Neural crest cell (in vitro differentiated cells): ENCODE results near the gene ECSIT. TPM values are rescaled to one million over a fixed set of nuclear protein-coding genes. Genes with fewer than 3 reads are reported as not detected.
A peak's percentile ranks its signal among the peaks of the same experiment; 100 is the strongest.

Source experiments
- DNase-seq: peaks from one replicate; pipeline ENCODE4 v3.0.0; 2021; ENCODE audit warnings: low read depth, mixed read lengths, low spot score
- H3K27ac Mint-ChIP-seq: one replicate; pipeline ENCODE4 v1.8.0; 2021; ENCODE audit warnings: mild to moderate bottlenecking, mixed read lengths; ENCODE audit not compliant: unreplicated experiment
- H3K27me3 Mint-ChIP-seq: 2 replicates; pipeline ENCODE4 v1.8.0; 2021; ENCODE audit warnings: low read depth, mild to moderate bottlenecking, mixed read lengths
- H3K36me3 Mint-ChIP-seq: 2 replicates; pipeline ENCODE4 v1.8.0; 2021; ENCODE audit warnings: low read depth, mild to moderate bottlenecking, mixed read lengths
- H3K4me1 Mint-ChIP-seq: 2 replicates; pipeline ENCODE4 v1.8.0; 2021; ENCODE audit warnings: mixed read lengths
- H3K4me3 Mint-ChIP-seq: one replicate; pipeline ENCODE4 v1.8.0; 2021; ENCODE audit warnings: mild to moderate bottlenecking, mixed read lengths
- H3K9me3 Mint-ChIP-seq: 2 replicates; pipeline ENCODE4 v1.8.0; 2021; ENCODE audit warnings: mixed read lengths
- CTCF ChIP-seq: fragments of 200-600 bp; sonication (generic); conservative IDR thresholded peaks from 2 replicates; pipeline ENCODE4 v1.5.0; 2021; ENCODE audit warnings: antibody characterized with exemption, mild to moderate bottlenecking
- total RNA-seq: library from RNA; stranded (reverse); gene quantifications from 2 replicates; pipeline ENCODE4 v1.2.1, GENCODE V29; 2021

The ECSIT gene
- total RNA-seq, 1 donor from 2014 or later = 49.4 TPM

GRCh38 chr19:11540645-11541044 lies 11.7 kb upstream of the ECSIT start:
- TF ChIP-seq CTCF = no peak
- Mint-ChIP-seq H3K9me3 (no peaks in the 10 kb centered on the region), H3K36me3 (no peaks in the 10 kb centered on the region), H3K27ac (no peak overlapping the region), H3K27me3 (peaks cover 14% of the 10 kb centered on the region), H3K4me1 (peaks cover 18% of the 10 kb centered on the region), H3K4me3 (no peak overlapping the region)
- DNase-seq = no peak

GRCh38 chr19:11539495-11540365 lies 10.8 kb upstream of the ECSIT start:
- Mint-ChIP-seq H3K4me3 (no peak overlapping the region), H3K27ac (peak overlapping the region; percentile 35), H3K36me3 (no peaks in the 10 kb centered on the region), H3K9me3 (no peaks in the 10 kb centered on the region), H3K27me3 (peaks cover 12% of the 10 kb centered on the region), H3K4me1 (peaks cover 22% of the 10 kb centered on the region)
- no peak for TF ChIP-seq CTCF
- no peak for DNase-seq

GRCh38 chr19:11538232-11539036 lies 9.5 kb upstream of the ECSIT start, which contains the start of gene CNN1:
CNN1 (plus strand) TSS chr19:11538851; CDS start chr19:11538928, 77 bp downstream.
- Mint-ChIP-seq H3K27ac (peak within 1 kb of the TSS; percentile 78), H3K4me1 (peaks cover 22% of the 10 kb centered on the region), H3K36me3 (no peaks in the 10 kb centered on the region), H3K9me3 (no peaks in the 10 kb centered on the region), H3K4me3 (peak within 1 kb of the TSS; percentile 31), H3K27me3 (peaks cover 10% of the 10 kb centered on the region)
- DNase-seq = peak; percentile 36
- TF ChIP-seq CTCF = no peak

GRCh38 chr19:11535792-11536595 lies 7.1 kb upstream of the ECSIT start:
- Mint-ChIP-seq H3K27me3 (peaks cover 10% of the 10 kb centered on the region), H3K9me3 (no peaks in the 10 kb centered on the region)

More at GRCh38 chr19:11535792-11536595, 7.1 kb upstream of the ECSIT start:
- peak overlapping the region; percentile 87 for H3K27ac Mint-ChIP-seq
- H3K4me3 Mint-ChIP-seq = peak overlapping the region; percentile 76
- DNase-seq = peak; percentile 92
- peaks cover 22% of the 10 kb centered on the region for H3K4me1 Mint-ChIP-seq
- TF ChIP-seq CTCF = peak; percentile 94
- no peaks in the 10 kb centered on the region for H3K36me3 Mint-ChIP-seq
